UCSD-AML1 (cell line): ENCODE measurements around the gene NOX5.
"Not testable (repeated sequence)": the region's sequence is repeated elsewhere in the genome, so short reads cannot be mapped to it uniquely, and the experiment has no call there.

Experiments
- DNase-seq: peaks from one replicate; lab custom pipeline; 2025; ENCODE audit not compliant: unreplicated experiment; lab: John Stamatoyannopoulos, UW

NOX5 gene

DNA sequence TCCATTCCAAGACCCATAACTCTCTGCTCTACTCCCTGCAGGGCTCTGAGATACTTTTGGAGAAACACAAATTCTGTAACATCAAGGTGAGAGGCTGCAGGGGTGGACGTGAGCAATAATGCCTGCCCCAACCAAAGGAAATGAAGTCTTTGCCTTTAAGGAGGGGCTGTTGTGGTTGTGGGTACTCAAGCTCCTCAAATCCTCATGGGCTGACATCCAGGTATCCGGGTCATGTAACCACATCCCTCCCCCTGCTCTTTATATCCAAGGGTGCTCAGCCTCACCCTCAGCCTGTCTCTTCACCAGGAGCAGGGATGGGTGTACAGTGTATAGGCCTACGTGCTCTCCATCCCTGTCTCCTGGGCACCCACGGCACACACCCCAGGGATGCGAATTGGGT, 32.3 kb downstream of the NOX5 start:
- no peak for DNase-seq

GRCh38 chr15:69049976-69050375, 35.5 kb downstream of the NOX5 start:
- no peak for DNase-seq

- DNase-seq, result no peak
Measured at GRCh38 chr15:69055251-69055650, 40.8 kb downstream of the NOX5 start.

- no peak for DNase-seq
Measured at GRCh38 chr15:69056365-69056764, 41.9 kb downstream of the NOX5 start.

DNA sequence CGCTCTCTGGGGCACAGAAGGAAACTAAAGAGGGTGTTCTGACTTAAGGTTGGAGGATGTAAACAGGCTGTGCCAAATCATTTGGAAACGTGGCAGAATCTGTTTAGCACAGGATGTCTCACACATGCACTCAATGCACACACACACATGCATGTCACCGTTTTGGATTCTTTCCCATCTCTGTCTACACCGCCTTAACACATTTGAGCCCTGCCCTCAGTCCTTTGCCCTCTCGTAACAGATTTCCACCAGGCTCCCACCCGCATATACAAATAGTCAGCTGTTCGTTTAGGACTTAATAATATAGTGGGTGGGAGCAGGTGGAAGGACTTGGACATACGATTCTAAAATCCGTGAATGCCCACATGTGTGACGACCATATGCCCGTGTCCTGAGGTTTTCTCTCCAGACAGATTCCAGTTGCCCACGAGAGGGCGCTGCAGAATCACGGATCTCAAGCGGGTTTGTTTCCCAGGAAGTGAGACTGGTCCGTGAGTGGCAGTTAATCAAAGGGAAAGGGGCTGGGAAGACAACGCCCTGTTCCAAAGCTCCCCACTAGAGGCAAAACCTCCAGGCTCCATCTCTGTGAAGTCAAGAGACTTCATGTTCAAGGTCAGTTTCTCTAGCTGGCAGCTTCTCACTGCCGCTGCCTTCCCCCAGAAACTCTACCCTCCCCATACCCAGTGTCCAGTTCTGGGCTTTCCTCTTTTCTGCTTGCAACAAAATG, 44.5 kb downstream of the NOX5 start:
- peak; percentile 83 for DNase-seq

DNA sequence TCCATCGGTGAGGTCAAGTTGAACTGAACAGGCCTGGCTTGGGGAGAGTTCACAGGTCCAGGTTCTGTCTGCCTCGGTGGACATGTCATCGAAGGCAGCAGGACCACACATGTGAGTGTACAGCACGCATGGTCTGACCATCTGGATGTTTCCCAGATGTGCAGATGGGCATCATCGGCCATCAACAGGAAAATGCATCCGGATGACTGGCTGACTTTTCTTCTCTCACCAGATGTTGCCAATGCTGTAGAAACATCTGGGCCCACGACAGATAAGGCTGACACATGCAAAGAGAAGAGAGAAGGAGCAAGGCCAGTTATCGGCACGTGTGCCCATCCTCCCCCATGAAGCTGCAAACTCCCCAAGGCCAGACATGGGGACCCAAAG, 45.1 kb downstream of the NOX5 start:
- no peak for DNase-seq

DNA sequence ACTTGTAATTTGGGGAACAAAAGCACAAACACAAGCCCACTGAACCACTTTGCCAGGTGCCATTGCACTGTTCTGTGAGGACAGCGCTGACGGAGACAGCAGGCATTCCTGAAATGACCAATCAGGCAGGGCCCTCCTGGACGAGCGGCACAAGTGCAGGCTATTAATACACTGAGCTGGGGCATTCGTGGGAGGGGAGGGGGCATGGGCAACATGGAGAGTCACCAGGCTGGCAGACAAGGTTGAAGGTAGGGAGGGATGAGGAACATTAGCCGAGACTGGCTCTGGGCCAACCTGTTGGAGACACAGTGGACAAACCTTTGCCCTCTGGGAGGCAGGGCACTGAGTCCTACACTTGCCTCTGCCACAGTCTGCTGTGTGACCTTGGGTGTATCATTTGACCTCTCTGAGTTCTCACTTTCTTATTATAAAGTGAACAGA, 45.6 kb downstream of the NOX5 start:
- no peak for DNase-seq

DNA sequence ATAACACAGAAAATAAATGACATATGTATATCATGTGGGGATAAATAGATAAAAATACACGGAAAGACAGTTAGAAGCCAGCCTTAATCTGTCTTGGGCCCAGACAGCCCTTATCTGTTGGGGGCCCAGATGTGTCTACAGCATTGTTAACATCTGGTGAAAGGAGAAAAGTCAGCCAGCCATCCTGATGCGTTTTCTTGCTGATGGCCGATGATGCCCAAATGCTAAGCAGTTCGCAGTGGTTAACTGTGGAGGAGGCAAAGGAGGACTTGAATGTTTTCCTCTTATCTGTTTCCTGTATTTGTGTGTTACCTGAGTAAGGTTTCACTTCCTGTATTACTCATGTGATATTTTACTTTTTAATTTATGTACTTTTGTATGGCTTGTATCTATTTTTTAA, 46.2 kb downstream of the NOX5 start:
- no peak for DNase-seq

DNA sequence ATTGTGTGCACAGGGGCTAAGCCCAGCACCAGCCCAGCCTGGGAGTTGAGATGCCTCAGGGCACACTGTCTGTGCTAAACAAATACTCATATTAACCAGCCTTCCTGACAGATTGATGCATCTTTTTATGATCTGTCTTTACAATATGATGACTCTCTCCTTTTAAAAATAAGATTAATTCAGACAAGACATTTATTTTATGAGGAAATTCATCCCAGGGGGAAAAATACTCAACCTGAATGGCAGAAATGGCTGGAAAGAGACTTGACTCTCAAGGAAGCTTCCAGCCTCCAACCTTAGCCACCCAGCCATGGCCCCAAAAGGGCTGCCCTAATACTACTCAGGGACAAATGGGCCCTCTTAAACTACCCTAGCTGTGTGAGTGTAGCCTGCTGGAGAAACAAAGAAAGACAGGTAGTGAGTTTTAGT, 46.9 kb downstream of the NOX5 start:
- DNase-seq, result no peak

DNA sequence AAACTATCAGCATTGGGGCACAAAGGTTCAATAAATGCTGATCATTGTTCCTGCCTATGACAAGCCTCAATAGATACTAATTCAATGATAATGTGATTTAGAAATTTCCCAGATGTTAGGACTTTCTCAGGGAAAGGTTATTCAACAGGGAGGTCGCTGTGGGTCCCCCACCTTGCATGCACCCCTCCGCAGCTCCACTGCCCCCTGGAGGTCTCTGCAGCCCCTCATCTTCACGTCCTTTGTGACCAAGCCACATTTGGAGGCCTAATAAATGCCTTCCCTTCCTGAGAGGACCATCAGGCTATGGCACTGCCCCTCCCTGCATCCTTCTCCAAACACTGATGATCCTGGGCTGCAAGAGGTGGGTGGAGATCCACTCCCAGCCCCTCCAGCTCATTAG, 50.2 kb downstream of the NOX5 start:
- DNase-seq, result no peak

- DNase-seq, result no peak
Measured at GRCh38 chr15:69066007-69066995, 51.8 kb downstream of the NOX5 start.

GRCh38 chr15:69067296-69067695, 52.8 kb downstream of the NOX5 start:
- DNase-seq, result no peak

GRCh38 chr15:69068157-69068556, 53.7 kb downstream of the NOX5 start:
- no peak for DNase-seq

- DNase-seq, result not testable (repeated sequence)
Measured at GRCh38 chr15:69069290-69069689, 54.8 kb downstream of the NOX5 start.

- no peak for DNase-seq
Measured at GRCh38 chr15:69069996-69070395, 55.5 kb downstream of the NOX5 start.

DNA sequence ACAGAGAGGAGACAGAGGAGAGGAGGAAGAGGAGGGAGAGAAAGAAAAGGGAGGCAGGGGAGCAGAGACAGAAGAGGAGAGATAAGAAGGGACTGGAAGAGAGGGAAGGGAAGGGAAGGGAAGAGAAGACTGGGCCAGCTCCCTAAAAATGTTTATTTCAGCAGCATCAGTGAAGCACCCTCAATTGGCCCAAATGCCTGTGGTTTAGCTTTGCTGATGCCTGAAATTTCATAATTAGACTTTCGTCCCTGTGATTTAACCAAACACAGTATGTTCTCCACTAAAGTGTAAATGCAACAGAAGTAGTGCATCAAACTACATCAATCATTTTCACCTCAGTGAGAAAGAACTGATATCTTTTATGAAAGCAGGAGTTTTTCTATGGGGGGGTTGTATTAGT, 55.9 kb downstream of the NOX5 start:
- DNase-seq, result no peak

DNA sequence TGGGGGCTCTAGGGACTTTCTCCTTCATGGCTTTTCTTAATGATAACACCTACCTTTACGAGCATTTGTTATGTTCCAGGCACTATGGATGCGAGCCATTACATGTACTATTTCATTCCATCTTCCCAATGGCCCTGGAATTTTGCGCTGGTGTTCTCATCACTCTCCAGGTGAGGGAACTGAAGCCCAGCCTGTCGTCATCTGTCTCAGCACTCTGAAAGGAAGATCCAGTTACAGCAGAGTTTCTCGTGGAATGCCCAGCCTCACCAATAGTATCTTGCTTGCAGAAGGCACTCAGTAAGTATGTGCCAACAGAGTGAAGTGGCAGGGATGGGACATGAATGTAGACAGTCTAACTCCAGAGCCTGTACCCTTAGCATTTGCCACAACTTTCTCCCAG, 56.8 kb downstream of the NOX5 start:
- no peak for DNase-seq

DNA sequence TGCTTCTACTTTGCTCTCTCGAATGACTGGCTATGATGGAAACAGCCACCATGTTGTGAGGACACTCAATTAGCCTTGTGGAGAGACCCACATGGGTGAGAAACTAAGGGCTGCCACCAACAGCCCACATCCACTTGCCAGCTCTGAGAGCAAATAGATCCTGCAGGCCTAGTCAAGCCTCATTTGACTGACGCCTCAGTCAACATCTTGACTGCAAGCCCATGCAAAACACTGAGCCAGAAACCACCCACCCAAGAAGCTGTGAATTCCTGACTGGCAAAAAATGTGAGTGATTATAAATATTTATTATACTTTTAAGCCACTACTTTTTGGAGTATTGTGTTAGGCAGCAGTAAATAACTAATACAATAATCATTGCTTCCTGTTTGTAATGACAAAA, 58.4 kb downstream of the NOX5 start:
- no peak for DNase-seq

- no peak for DNase-seq
Measured at GRCh38 chr15:69074001-69074842, 59.7 kb downstream of the NOX5 start.

GRCh38 chr15:69074843-69075224, 60.3 kb downstream of the NOX5 start:
- DNase-seq, result no peak

GRCh38 chr15:69075440-69075839, 60.9 kb downstream of the NOX5 start:
- no peak for DNase-seq
